ENCODE results near the gene SMIM27.

SMIM27 gene

DNA sequence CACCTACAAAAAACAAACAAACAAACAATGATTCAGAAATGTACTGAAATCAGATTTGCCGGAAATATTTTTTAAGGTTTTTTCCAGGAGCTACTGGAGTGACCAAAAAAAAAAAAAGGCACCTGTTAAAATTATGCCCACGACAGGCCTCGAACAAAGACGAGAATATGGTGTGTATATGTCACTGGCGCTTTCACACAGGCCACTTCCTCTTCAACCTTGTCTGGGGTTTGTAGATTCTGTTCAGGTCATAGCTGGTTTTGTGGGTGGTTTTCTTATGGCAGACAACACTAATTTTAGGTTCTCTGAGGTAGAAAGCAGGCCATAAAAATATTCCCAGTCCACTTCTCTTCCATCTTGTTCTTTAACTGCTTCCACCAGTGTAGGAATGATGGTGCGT is 13.8 kb downstream of the SMIM27 start:
- Mint-ChIP-seq H3K27me3 (ENCODE audit: low read depth, poor library complexity) (no peaks in the 10 kb centered on the region), H3K4me1 (no peaks in the 10 kb centered on the region), H3K27ac (no peak overlapping the region), H3K9me3 (no peaks in the 10 kb centered on the region), H3K4me3 (no peak overlapping the region), H3K36me3 (ENCODE audit: low read depth) (peaks cover 44% of the 10 kb centered on the region)
- TF ChIP-seq, protein P1, sequence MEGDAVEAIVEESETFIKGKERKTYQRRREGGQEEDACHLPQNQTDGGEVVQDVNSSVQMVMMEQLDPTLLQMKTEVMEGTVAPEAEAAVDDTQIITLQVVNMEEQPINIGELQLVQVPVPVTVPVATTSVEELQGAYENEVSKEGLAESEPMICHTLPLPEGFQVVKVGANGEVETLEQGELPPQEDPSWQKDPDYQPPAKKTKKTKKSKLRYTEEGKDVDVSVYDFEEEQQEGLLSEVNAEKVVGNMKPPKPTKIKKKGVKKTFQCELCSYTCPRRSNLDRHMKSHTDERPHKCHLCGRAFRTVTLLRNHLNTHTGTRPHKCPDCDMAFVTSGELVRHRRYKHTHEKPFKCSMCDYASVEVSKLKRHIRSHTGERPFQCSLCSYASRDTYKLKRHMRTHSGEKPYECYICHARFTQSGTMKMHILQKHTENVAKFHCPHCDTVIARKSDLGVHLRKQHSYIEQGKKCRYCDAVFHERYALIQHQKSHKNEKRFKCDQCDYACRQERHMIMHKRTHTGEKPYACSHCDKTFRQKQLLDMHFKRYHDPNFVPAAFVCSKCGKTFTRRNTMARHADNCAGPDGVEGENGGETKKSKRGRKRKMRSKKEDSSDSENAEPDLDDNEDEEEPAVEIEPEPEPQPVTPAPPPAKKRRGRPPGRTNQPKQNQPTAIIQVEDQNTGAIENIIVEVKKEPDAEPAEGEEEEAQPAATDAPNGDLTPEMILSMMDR (IDR thresholded peaks at IDR 0.05): no peak
- DNase-seq: no peak

DNA sequence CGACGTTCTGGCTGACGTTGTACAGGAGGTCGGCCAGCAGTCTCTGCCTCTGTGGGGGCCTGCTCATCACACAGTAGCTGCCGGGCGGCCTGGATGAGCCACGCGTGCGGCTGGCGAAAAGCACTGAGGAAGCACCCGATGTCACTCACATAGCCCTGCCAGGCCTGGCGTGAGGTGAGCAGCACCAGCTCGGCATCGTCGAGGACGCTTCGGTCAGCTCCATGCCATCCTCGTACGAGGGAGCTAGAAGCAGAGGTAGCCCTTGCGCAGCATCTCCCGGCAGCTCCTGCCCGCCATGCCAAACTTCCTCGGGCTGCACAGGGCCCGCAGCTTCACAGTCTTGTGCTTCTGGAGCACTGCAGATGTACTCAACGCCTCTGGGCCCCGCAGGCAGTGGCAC is 14.6 kb downstream of the SMIM27 start:
- TF ChIP-seq, protein P1 (IDR thresholded peaks at IDR 0.05): no peak
- Mint-ChIP-seq H3K4me1 (peaks cover 6% of the 10 kb centered on the region), H3K27me3 (ENCODE audit: low read depth, poor library complexity) (no peaks in the 10 kb centered on the region), H3K4me3 (no peak overlapping the region), H3K36me3 (ENCODE audit: low read depth) (peaks cover 44% of the 10 kb centered on the region), H3K9me3 (no peaks in the 10 kb centered on the region), H3K27ac (no peak overlapping the region)
- DNase-seq: no peak

DNA sequence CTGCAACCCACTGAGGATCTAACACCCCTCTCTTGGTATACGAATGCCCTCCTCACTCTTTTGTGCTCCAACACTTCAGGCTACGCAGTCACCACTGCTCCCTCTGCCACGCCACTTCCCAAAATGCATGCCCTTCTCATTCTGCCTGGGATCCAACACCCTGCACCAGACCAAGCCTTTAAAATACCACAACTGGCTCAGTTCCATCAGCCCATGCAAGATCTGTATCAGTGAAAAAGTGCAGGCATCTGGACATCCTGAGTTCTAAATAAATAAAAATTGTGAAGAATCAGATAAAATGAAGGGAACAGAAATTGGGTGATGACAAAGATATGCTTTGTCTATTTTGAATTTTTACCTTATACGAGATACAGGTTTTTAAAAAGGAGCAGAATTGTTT is 18.1 kb downstream of the SMIM27 start:
- Mint-ChIP-seq H3K9me3 (no peaks in the 10 kb centered on the region), H3K27me3 (ENCODE audit: low read depth, poor library complexity) (peaks cover 2% of the 10 kb centered on the region), H3K4me1 (peaks cover 19% of the 10 kb centered on the region), H3K27ac (no peak overlapping the region), H3K36me3 (ENCODE audit: low read depth) (peaks cover 35% of the 10 kb centered on the region), H3K4me3 (no peak overlapping the region)
- TF ChIP-seq, protein P1 (IDR thresholded peaks at IDR 0.05): no peak
- DNase-seq: no peak

- Mint-ChIP-seq H3K4me1 (peaks cover 19% of the 10 kb centered on the region), H3K4me3 (peak overlapping the region; percentile 100), H3K27me3 (ENCODE audit: low read depth, poor library complexity) (peaks cover 13% of the 10 kb centered on the region), H3K36me3 (ENCODE audit: low read depth) (peaks cover 24% of the 10 kb centered on the region), H3K9me3 (no peaks in the 10 kb centered on the region), H3K27ac (peak overlapping the region; percentile 100)
- TF ChIP-seq, protein P1 (IDR thresholded peaks at IDR 0.05): peak; percentile 68
- peak; percentile 59 for DNase-seq
Measured at GRCh38 chr9:32571969-32572899, 20.1 kb downstream of the SMIM27 start.

GRCh38 chr9:32572900-32573523 is 20.9 kb downstream of the SMIM27 start, which contains the start of gene NDUFB6:
Gene NDUFB6, minus strand, starts transcription at chr9:32573159. Its CDS starts 99 bp downstream, at chr9:32573060.
- no peaks in the 10 kb centered on the region for H3K9me3 Mint-ChIP-seq
- peaks cover 19% of the 10 kb centered on the region for H3K4me1 Mint-ChIP-seq
- peak within 1 kb of the TSS; percentile 100 for H3K4me3 Mint-ChIP-seq
- TF ChIP-seq, protein P1 (IDR thresholded peaks at IDR 0.05): no peak
- peaks cover 16% of the 10 kb centered on the region for H3K36me3 Mint-ChIP-seq (ENCODE audit: low read depth)
- peak within 1 kb of the TSS; percentile 100 for H3K27ac Mint-ChIP-seq
- DNase-seq: peak; percentile 93
- H3K27me3 Mint-ChIP-seq (ENCODE audit: low read depth, poor library complexity): peaks cover 19% of the 10 kb centered on the region

All from nephron progenitor cell (in vitro differentiated cells).